Activated CD4-positive, alpha-beta T cell treated with anti-CD3 and anti-CD28 coated beads, Interleukin-2, amount 50 U/mL, for 48 hours (primary cell): Measurements from ENCODE around the gene RASGRP1.

ENCODE experiments used
- DNase-seq, 2 experiments: peaks; one replicate each; pipeline ENCODE4 v3.0.0-alpha.2; 2020

RASGRP1 gene

GRCh38 chr15:38503496-38503895 lies 61.1 kb downstream of the RASGRP1 start:
- no peak for DNase-seq

- DNase-seq = no peak
Measured at GRCh38 chr15:38499651-38500050, 65.0 kb downstream of the RASGRP1 start.

GRCh38 chr15:38496151-38496550 lies 68.5 kb downstream of the RASGRP1 start:
- no peak for DNase-seq

GRCh38 chr15:38490242-38490922 lies 74.2 kb downstream of the RASGRP1 start:
- no peak for DNase-seq

GRCh38 chr15:38487378-38487777 lies 77.2 kb downstream of the RASGRP1 start:
- no peak for DNase-seq

- DNase-seq = no peak
Measured at GRCh38 chr15:38486936-38487335, 77.7 kb downstream of the RASGRP1 start.

GRCh38 chr15:38482572-38482971 lies 82.0 kb downstream of the RASGRP1 start:
- no peak for DNase-seq

- DNase-seq = no peak
Measured at GRCh38 chr15:38481761-38482160, 82.9 kb downstream of the RASGRP1 start.

GRCh38 chr15:38481113-38481512 lies 83.5 kb downstream of the RASGRP1 start:
- no peak for DNase-seq

- no peak for DNase-seq
Measured at GRCh38 chr15:38479756-38480155, 84.9 kb downstream of the RASGRP1 start.

GRCh38 chr15:38479266-38479665 lies 85.3 kb downstream of the RASGRP1 start:
- no peak for DNase-seq

GRCh38 chr15:38477637-38478036 lies 87.0 kb downstream of the RASGRP1 start:
- DNase-seq = no peak

GRCh38 chr15:38476120-38476519 lies 88.5 kb downstream of the RASGRP1 start:
- no peak for DNase-seq

- DNase-seq = no peak
Measured at GRCh38 chr15:38475361-38475760, 89.3 kb downstream of the RASGRP1 start.

GRCh38 chr15:38474155-38474757 lies 90.4 kb downstream of the RASGRP1 start:
- DNase-seq = no peak

GRCh38 chr15:38471974-38472373 lies 92.6 kb downstream of the RASGRP1 start:
- DNase-seq = no peak

GRCh38 chr15:38470816-38471215 lies 93.8 kb downstream of the RASGRP1 start:
- DNase-seq = no peak

GRCh38 chr15:38464675-38465074 lies 99.9 kb downstream of the RASGRP1 start:
- DNase-seq = no peak

GRCh38 chr15:38463893-38464292 lies 100.7 kb downstream of the RASGRP1 start:
- no peak for DNase-seq

- DNase-seq = no peak
Measured at GRCh38 chr15:38461066-38461833, 103.4 kb downstream of the RASGRP1 start.

GRCh38 chr15:38460543-38460942 lies 104.1 kb downstream of the RASGRP1 start:
- no peak for DNase-seq

GRCh38 chr15:38459480-38459879 lies 105.1 kb downstream of the RASGRP1 start:
- no peak for DNase-seq

- DNase-seq = no peak
Measured at GRCh38 chr15:38458646-38459045, 106.0 kb downstream of the RASGRP1 start.

GRCh38 chr15:38455092-38455491 lies 109.5 kb downstream of the RASGRP1 start:
- no peak for DNase-seq
